ENCODE measurements around the gene SRBD1.

DNA sequence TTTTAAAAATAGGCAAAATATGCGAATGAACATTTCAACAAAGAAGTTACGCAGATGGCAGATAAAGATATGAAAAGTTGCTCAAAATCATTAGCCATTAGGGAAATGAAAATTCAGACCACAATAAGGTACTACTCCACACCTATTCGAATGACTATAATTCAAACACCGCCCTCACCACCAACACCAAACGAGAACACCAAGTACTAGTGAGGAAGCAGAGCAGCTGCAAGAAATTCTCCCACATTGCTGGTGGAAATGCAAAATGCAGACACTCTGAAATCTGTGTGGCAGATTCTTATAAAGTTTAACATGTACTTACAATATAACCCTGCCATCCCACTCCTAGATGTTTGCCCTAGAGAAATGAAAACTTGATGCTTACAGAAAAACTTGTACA is 23.2 kb upstream of the SRBD1 start:
- TF ChIP-seq EZH2 (IDR thresholded peaks at IDR 0.05; ENCODE audit: insufficient read depth, poor library complexity, severe bottlenecking) (no peak), EZH2phosphoT487 (IDR thresholded peaks at IDR 0.05; ENCODE audit: insufficient read depth, low read depth) (no peak)
